Measurements from ENCODE around the gene FEZ2.

DNA sequence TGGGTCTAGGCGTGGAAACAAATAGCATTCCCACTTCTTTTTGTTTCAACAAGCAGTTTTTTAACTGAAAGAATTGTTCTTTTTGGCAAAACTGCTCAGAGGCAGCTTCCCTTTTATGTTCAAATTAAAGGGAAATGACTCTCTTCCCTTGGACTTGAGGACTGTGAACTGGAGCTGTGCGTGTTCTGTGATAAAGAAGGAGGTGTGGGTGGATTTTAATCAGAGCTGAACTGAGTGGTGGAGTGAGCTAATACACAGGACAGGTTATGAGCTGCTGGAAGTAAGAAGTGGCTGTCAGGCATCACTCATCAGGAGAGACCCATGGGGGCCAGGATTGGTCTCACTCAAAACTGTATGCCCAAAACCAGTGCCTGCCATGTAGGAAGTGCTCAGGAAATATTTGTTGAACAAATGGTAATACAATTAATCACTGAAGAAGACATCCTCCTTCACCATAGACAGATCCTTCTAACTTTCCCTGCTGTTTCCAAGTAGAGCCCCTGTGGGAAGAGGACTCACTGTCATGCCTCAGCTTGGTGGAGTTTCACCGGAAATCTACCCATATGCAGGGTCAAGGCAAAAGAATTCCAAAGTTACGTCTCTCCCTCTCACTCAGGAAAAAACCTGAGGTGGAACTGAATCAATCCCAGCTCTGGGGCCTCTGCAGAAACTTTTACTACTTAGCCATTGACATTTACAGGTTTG, 55.9 kb downstream of the FEZ2 start:
- TF ChIP-seq, protein P1, sequence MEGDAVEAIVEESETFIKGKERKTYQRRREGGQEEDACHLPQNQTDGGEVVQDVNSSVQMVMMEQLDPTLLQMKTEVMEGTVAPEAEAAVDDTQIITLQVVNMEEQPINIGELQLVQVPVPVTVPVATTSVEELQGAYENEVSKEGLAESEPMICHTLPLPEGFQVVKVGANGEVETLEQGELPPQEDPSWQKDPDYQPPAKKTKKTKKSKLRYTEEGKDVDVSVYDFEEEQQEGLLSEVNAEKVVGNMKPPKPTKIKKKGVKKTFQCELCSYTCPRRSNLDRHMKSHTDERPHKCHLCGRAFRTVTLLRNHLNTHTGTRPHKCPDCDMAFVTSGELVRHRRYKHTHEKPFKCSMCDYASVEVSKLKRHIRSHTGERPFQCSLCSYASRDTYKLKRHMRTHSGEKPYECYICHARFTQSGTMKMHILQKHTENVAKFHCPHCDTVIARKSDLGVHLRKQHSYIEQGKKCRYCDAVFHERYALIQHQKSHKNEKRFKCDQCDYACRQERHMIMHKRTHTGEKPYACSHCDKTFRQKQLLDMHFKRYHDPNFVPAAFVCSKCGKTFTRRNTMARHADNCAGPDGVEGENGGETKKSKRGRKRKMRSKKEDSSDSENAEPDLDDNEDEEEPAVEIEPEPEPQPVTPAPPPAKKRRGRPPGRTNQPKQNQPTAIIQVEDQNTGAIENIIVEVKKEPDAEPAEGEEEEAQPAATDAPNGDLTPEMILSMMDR (IDR thresholded peaks at IDR 0.05; ENCODE audit: poor library complexity, severe bottlenecking), result no peak
- TF ChIP-seq SMC3 (conservative IDR thresholded peaks at IDR 0.05; ENCODE audit: poor library complexity) (no peak), POLR2AphosphoS5 (IDR thresholded peaks at IDR 0.05) (no peak), EP300 (conservative IDR thresholded peaks at IDR 0.05; ENCODE audit: poor library complexity, severe bottlenecking) (no peak), EZH2 (IDR thresholded peaks at IDR 0.05; ENCODE audit: borderline replicate concordance, insufficient read depth, low read length, poor library complexity, severe bottlenecking) (no peak), RAD21 (conservative IDR thresholded peaks at IDR 0.05) (no peak), TAF1 (IDR thresholded peaks at IDR 0.05; ENCODE audit: low read depth) (no peak)
- TF ChIP-seq, protein P2, sequence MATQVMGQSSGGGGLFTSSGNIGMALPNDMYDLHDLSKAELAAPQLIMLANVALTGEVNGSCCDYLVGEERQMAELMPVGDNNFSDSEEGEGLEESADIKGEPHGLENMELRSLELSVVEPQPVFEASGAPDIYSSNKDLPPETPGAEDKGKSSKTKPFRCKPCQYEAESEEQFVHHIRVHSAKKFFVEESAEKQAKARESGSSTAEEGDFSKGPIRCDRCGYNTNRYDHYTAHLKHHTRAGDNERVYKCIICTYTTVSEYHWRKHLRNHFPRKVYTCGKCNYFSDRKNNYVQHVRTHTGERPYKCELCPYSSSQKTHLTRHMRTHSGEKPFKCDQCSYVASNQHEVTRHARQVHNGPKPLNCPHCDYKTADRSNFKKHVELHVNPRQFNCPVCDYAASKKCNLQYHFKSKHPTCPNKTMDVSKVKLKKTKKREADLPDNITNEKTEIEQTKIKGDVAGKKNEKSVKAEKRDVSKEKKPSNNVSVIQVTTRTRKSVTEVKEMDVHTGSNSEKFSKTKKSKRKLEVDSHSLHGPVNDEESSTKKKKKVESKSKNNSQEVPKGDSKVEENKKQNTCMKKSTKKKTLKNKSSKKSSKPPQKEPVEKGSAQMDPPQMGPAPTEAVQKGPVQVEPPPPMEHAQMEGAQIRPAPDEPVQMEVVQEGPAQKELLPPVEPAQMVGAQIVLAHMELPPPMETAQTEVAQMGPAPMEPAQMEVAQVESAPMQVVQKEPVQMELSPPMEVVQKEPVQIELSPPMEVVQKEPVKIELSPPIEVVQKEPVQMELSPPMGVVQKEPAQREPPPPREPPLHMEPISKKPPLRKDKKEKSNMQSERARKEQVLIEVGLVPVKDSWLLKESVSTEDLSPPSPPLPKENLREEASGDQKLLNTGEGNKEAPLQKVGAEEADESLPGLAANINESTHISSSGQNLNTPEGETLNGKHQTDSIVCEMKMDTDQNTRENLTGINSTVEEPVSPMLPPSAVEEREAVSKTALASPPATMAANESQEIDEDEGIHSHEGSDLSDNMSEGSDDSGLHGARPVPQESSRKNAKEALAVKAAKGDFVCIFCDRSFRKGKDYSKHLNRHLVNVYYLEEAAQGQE (IDR thresholded peaks at IDR 0.05; ENCODE audit: borderline replicate concordance), result no peak

Measured in neural cell (in vitro differentiated cells).